GM21723 (cell line): ENCODE measurements around the gene CCL26.

Experiments used
- ATAC-seq: cut with Tn5 transposase; IDR thresholded peaks from one replicate; pipeline ENCODE4 v1.9.1; 2021; ENCODE audit warnings: mild to moderate bottlenecking, moderate library complexity; ENCODE audit not compliant: unreplicated experiment

The CCL26 gene

DNA sequence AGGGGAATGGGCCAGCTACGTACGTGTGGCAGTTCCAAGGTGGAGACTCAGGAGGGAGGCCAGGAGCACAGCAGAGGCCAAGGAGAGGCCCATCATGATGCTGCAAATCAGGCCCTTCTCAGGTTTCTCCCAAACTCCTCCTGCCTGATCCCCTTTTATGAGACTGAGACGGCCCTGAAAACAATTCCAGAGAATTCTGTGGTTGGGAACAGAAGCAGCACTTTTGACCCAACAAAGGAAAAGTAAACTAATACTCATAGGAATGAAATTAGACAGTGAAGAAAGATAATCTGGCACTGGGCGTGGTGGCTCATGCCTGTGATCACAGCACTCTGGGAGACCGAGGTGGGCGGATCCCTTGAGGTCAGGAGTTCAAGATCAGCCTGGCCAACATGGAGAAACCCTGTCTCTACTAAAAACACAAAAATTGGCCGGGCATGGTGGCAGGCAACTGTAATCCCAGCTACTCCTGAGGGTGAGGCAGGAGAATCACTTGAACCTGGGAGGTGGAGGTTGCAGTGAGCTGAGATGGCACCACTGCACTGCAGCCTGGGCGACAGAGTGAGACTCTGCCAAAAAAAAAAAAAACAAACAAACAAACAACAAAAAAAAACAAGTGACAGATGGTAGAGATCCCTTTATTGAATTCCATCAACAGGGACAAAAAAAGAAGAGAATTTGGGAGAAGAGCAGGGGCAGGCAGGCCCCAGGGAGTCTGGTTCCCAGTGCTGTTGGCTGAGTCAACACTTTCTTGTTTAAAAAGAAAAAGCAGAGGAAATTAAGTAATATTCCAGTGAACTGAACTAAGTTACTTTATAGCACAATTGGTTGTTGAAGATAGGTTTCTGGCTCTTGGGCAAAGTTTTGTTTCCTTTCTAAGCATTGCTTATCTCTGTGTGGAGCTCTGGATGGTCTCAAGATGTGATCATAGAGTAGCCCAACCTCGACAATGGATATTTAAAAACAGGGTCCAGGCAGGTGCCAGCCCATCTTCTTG, at the start of gene CCL26:
CCL26 (minus strand) TSS at position 131 of the 997 bp plus-strand sequence; CDS start at position 96, 35 bp downstream.
- no peak for ATAC-seq

DNA sequence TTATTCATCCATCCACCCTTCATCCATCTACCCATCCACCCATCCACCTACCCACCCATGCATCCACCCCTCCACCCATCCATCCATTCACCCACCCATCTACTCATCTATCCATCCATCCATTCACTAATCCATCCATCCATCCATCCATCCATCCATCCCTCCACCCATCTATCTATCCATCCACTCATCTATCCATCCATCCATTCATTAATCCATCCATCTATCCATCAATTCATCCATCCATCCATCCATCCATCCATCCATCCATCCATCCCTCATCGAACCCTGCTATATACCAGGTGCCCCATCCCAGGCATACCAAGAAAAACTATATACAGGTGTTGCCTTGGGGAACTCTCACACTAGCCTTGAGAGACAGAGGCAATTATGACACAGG, 48.7 kb upstream of the CCL26 start:
- ATAC-seq = no peak

DNA sequence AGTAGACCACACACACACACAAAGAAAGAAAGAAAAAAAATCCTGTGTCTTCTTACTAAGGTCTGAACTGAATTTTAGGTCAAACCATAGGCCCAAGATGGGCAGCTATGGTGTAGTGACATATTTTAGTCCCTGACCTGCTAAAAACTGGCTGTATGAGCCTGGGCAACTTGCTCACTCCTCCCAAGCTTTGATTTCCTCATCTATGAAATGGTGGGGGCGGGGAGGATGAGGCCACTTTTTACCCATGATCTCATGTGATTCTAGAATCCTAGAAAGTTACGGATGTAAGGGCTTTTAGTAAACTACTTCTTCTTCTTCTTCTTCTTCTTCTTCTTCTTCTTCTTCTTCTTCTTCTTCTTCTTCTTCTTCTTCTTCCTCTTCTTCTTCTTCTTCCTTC, 47.7 kb upstream of the CCL26 start:
- no peak for ATAC-seq

DNA sequence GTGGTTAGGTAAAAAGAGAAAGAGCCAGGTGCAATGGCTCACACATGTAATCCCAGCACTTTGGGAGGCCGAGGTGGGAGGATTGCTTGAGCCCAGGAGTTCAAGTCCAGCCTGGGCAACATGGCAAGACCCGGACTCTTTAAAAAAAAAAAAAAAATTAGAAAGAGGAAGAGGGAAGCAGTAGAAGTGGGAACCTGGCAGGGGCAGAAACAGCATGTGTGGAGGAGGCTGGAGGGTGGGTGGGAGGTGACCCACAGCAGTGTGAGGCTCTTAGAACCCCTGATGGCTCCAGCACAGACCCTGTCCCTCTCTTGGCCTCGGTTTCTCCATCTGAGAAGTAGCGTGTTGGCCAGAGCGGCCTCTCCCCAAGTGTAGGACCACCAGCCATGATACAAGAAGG, 46.5 kb upstream of the CCL26 start:
- ATAC-seq = no peak

DNA sequence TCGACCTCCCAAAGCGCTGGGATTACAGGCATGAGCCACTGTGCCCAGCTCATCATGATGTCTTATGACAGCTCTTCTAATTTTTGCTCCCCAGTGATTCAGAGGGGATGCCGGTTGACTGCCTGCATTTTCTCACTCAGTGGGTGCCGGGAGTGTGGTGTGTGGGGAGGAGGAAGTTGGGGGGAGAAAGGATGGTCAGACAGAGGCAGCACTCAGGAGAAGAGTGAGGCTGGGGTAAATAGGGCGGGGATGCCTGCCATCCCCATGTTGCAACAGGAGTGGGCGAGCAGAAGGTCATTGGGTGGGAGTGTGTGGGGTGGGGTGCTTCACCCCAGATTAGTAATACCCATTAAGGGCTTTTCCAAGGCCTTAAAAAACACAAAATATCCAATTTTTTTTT, 45.1 kb upstream of the CCL26 start:
- ATAC-seq = no peak

- ATAC-seq = no peak
Measured at GRCh38 chr7:75815418-75816064, 43.5 kb upstream of the CCL26 start.

DNA sequence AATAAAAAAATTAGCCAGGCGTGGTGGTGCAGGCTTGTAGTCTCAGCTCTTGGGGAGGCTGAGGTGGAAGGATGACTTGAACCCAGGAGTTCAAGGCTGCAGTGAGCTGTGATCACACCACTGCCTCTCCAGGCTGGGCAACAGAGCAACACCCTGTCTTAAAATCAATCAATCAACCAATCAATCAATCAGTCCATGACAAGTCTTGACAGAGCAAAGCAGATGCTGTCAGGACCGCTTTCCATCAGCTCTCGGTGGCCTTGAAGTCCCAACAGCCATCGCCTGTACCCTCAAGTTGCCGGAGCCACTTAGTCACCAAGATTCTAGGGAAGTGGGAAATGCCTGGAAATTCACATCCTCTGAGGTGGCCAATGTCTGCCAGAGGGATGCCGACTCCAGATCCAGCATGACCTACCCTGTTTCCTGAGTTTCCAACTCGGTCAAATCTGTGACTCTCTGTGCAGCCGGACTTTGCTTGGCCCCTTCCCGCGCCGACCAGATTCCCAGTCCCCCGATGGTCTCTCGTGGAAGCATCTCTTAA, 42.5 kb upstream of the CCL26 start:
- no peak for ATAC-seq

- no peak for ATAC-seq
Measured at GRCh38 chr7:75813781-75814236, 41.8 kb upstream of the CCL26 start, which contains the start of gene CCL24. Gene CCL24 (minus strand): TSS chr7:75813806. CDS start chr7:75813715, 91 bp downstream.

DNA sequence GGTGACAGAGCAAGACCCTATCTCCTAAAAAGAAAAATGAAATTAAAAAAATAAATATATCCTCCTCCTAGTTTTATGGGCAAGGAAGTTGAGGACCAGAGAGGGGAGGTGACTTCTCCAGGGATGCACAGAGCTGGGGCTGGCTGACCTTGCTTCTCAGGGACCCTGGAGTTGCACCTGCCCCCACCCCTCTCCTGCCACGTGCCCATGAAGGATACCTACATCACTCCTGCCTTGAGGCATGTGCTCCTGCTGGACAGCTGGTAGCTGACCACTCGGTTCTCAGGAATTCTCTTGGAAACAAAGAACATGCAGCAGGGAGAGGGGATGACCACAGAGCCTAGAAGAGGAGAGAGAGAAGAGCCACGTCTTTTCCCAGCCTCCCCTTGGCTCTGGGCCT, 41.1 kb upstream of the CCL26 start:
- ATAC-seq = no peak

- ATAC-seq = no peak
Measured at GRCh38 chr7:75811894-75812678, 40.1 kb upstream of the CCL26 start.

DNA sequence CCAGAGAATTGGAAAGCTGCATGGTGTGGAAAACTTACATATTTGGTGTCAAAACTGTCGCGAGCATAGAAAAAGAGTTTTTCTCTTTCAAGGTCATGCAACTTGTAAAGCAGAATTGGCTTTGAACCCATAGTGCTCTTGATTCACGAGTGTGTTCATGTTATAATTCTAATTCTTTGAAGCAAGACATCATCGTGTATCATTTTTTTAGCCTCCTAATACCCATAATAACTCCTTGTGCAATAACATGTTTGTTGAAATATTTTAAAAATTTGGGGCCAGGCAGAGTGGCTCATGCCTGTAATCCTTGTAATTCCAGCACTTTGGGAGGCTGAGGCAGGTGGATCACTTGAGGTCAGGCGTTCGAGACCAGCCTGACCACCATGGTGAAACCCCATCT, 37.4 kb upstream of the CCL26 start:
- ATAC-seq = no peak

DNA sequence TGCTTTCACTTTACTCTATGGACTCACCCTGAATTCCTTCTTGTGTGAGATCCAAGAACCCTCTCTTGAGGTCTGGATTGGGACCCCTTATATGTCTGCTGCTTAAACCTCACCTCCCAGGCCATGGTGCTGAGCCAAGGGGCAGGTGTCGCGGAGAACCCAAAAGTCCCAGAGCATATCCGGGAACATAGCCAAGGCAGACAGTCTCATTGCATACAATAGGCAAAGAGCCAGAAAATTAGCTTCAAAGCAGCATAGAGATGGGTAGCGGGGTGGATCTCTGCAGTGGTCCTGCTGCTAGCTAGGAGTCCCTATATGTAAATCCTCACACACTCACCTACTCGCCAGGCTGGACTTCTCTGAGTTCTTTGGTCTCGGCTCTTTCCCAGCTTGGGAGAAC, 36.1 kb upstream of the CCL26 start:
- no peak for ATAC-seq

DNA sequence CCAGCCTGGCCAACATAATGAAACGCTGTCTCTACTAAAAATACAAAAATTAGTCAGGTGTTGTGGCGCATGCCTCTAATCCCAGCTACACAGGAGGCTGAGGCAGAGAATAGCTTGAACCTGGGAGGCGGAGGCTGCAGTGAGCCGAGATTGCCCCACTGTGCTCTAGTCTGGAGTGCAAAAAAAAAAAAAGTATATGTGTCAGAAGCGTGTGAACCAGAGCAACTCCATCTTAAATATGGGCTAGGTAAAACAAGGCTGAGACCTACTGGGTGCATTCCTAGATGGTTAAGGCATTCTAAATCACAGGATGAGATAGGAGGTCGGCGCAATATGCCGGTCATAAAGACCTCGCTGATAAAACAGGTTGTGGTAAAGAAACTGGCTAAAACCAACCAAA, 35.4 kb upstream of the CCL26 start:
- ATAC-seq = no peak

DNA sequence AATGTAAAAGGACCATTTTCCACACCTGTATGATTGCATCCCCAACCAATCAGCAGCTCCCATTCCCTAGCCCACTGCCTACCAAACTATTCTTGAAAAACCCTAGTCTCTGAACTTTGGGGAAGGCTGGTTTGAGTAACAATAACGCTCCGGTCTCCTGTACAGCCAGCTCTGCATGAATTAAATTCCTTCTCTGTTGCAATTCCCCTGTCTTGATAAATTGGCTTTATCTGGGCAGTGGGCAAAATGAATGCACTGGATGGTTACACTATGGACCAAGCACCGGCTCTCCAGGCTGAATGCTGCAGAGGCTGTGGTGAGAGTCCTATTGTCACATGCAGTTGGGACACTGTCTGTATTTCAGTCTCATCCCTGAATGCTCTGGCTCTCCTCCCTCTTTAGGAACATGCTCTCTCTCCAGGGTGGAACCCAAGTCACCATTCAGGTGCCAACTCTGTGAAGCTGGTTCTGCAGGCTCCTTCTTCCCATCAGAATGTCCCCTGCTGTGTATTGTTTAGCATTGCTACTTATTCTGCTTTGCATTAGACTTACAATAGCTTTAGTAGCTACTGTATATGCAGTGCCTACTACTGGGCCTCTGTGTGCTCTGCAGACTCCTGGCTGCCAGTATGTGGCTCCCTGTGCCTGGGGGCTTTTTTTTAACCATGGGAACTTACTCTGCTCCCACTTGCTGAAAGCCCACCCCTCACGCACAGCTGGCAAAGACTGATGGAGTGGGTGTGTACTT, 34.7 kb upstream of the CCL26 start:
- no peak for ATAC-seq

- no peak for ATAC-seq
Measured at GRCh38 chr7:75804705-75805104, 32.7 kb upstream of the CCL26 start.

DNA sequence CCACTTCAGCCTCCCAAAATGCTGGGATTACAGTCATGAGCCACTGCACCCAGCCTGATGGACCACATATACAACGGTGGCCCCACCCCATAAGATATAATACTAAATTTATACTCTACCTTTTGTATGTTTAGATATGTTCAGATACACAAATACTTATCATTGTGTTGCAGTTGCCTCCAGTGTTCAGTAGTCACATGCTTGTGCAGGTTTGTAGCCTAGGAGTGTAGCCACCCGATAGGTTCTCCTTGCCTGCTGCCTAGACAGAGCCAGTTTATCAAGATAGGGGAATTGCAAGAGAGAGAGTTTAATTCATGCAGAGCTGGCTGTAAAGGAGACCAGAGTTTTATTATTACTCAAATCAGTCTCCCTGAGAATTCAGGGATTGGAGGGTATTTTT, 32.0 kb upstream of the CCL26 start:
- no peak for ATAC-seq

- ATAC-seq = no peak
Measured at GRCh38 chr7:75802552-75802821, 30.5 kb upstream of the CCL26 start.

DNA sequence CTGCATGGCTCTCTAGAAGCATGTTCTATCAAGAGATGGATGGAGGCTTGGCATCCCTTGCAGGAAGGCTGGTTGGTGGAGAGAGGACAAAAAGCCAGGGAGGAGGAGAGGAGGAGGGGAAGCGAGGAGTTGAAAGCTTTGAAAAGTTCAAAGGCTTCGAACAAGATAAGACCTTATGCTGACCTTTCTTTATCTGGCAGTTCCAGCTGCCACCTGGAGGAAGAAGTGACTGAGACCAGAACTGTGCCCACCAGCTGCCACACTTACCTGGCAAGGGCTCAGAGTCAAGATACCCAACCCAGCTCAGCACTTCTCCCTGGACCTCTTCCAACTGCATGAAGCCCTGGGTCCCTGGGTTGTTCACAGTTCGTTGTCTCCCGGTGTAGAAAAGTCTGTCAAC, 26.8 kb upstream of the CCL26 start:
- no peak for ATAC-seq

GRCh38 chr7:75796420-75796819, 24.4 kb upstream of the CCL26 start:
- no peak for ATAC-seq

DNA sequence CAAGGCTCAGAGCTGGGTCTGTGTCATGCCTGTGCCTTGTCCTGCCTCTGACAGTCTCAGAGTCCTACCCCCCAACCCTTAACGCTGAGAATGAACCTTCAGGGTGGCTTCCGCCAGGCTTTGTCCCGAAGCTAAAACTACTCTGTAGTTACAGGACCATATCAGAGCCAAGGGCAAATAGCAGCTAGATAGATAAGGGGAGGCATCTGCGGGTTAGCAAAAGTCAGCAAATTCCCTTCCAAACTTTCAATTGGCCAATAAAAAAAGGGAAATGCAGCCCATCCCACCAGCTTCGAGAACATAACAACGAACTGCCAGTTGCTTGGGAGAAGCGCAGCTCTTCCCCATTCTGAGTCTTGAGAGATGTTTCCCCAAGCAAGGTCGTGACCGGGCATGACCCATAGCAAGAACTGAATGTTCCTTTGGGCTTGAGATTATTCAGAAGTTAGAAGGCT, 23.8 kb upstream of the CCL26 start:
- no peak for ATAC-seq
